C4-2B (cell line): ENCODE data around the gene POU4F1.

Source experiments
- H3K27ac ChIP-seq: fragments of 450-650 bp; 2 replicates; pipeline ENCODE4 v1.5.1; 2017
- CTCF ChIP-seq: fragments of 450-650 bp; conservative IDR thresholded peaks from 2 replicates; pipeline ENCODE4 v1.5.1; 2017; ENCODE audit warnings: mild to moderate bottlenecking
- ZFX ChIP-seq: fragments of 450-650 bp; IDR thresholded peaks from 2 replicates; pipeline ENCODE4 v1.6.1; 2017

The POU4F1 gene

GRCh38 chr13:78599645-78600279 is 3.6 kb downstream of the POU4F1 start:
- H3K27ac ChIP-seq: no peak overlapping the region
- TF ChIP-seq CTCF (no peak), ZFX (no peak)

GRCh38 chr13:78598966-78599644 is 4.2 kb downstream of the POU4F1 start:
- no peak for TF ChIP-seq CTCF
- TF ChIP-seq ZFX: no peak
- no peak overlapping the region for H3K27ac ChIP-seq

- H3K27ac ChIP-seq: no peak overlapping the region
- TF ChIP-seq CTCF: no peak
- TF ChIP-seq ZFX: no peak
Measured at GRCh38 chr13:78598116-78598781, 5.1 kb downstream of the POU4F1 start.

- no peak overlapping the region for H3K27ac ChIP-seq
- no peak for TF ChIP-seq ZFX
- no peak for TF ChIP-seq CTCF
Measured at GRCh38 chr13:78597602-78597932, 5.8 kb downstream of the POU4F1 start.

GRCh38 chr13:78596736-78597601 is 6.4 kb downstream of the POU4F1 start:
- no peak for TF ChIP-seq ZFX

GRCh38 chr13:78596399-78596735 is 7.0 kb downstream of the POU4F1 start:
- TF ChIP-seq CTCF (no peak), ZFX (no peak)
- H3K27ac ChIP-seq: no peak overlapping the region

More at GRCh38 chr13:78596736-78597601, 6.4 kb downstream of the POU4F1 start:
- no peak overlapping the region for H3K27ac ChIP-seq

GRCh38 chr13:78595495-78596398 is 7.6 kb downstream of the POU4F1 start:
- TF ChIP-seq CTCF (no peak), ZFX (no peak)
- no peak overlapping the region for H3K27ac ChIP-seq
